A549 treated with DMSO at 1 μM for 4 hours (cell line): Measurements from ENCODE around the gene TMEM127. TPM values are rescaled to one million over a fixed set of nuclear protein-coding genes. Genes with fewer than 3 reads are reported as not detected.

Source experiments
- total RNA-seq: library from RNA; stranded (reverse); fragments of 200-300 nt; extraction: Qiagen RNA extraction; gene quantifications from 5 replicates; pipeline ENCODE4 v1.2.3, GENCODE V29; 2022; ENCODE audit warnings: low read depth

The TMEM127 gene
- 37.7 to 53.7 TPM (median 51.9 TPM) in 5 replicates for total RNA-seq

GRCh38 chr2:96265840-96266679 is at the start of gene TMEM127, which contains the start of gene CIAO1:
Gene TMEM127 (minus strand): TSS chr2:96265997. CDS start chr2:96265381, 616 bp downstream.
Gene CIAO1 (plus strand): TSS chr2:96266225. CDS start chr2:96266351, 126 bp downstream.

GRCh38 chr2:96305091-96305978 is 39.5 kb upstream of the TMEM127 start, which contains the start of gene SNRNP200:
Gene SNRNP200 (minus strand): TSS chr2:96305546. CDS start chr2:96305437, 109 bp downstream.

GRCh38 chr2:96208143-96209010 is 57.4 kb downstream of the TMEM127 start, which contains the start of gene STARD7:
Gene STARD7 (minus strand): TSS chr2:96208827. CDS start chr2:96208434, 393 bp downstream.

Other genes with a start within 250 kb of the TMEM127 start
- gene GPAT2, start 231.1 kb downstream of the TMEM127 start, total RNA-seq: not detected in 5 replicates
- gene ADRA2B, start 149.4 kb downstream of the TMEM127 start, total RNA-seq: 0.03 to 0.09 TPM (median 0.08 TPM) in 4 of 5 replicates, not detected in the other
- not detected in 5 replicates for gene ASTL, start 127.5 kb downstream of the TMEM127 start, total RNA-seq
- gene DUSP2, start 120.6 kb downstream of the TMEM127 start, total RNA-seq: 0.20 to 0.57 TPM (median 0.51 TPM) in 5 replicates
- 95.6 to 110 TPM (median 106 TPM) in 5 replicates for gene STARD7, start 57.2 kb downstream of the TMEM127 start, total RNA-seq
- gene CIAO1, start 228 bp upstream of the TMEM127 start, total RNA-seq: 71.0 to 95.6 TPM (median 90.4 TPM) in 5 replicates
- gene SNRNP200, start 39.5 kb upstream of the TMEM127 start, total RNA-seq: 121 to 138 TPM (median 132 TPM) in 5 replicates
- gene ITPRIPL1, start 59.3 kb upstream of the TMEM127 start, total RNA-seq: not detected in 5 replicates
- gene NCAPH, start 69.8 kb upstream of the TMEM127 start, total RNA-seq: 47.8 to 51.4 TPM (median 48.8 TPM) in 5 replicates
- 1.5 to 3.0 TPM (median 1.7 TPM) in 5 replicates for gene NEURL3, start 239.4 kb upstream of the TMEM127 start, total RNA-seq